ENCODE measurements around the gene EFNB1. TPM values are rescaled to one million over a fixed set of nuclear protein-coding genes. Genes with fewer than 3 reads are reported as not detected.
"Not testable (repeated sequence)": the region's sequence is repeated elsewhere in the genome, so short reads cannot be mapped to it uniquely, and the experiment has no call there.

Gene EFNB1
- total RNA-seq, result 3.7 and 4.2 TPM in 2 replicates

GRCh38 chrX:68828740-68829581 lies at the start of gene EFNB1:
TSS of gene EFNB1 (plus strand) at chrX:68829021. CDS start at chrX:68829777, 756 bp downstream.
- intact Hi-C loops (cut with micrococcal nuclease), result loop anchor here (1.0 to 10.0 kb wide), 11 partner anchors 88 to 1304 kb away; partner anchors contain the start of genes IGBP1 and PJA1

GRCh38 chrX:68781295-68781694 lies 47.5 kb upstream of the EFNB1 start:
- intact Hi-C loops (cut with micrococcal nuclease), result not testable (repeated sequence)

DNA sequence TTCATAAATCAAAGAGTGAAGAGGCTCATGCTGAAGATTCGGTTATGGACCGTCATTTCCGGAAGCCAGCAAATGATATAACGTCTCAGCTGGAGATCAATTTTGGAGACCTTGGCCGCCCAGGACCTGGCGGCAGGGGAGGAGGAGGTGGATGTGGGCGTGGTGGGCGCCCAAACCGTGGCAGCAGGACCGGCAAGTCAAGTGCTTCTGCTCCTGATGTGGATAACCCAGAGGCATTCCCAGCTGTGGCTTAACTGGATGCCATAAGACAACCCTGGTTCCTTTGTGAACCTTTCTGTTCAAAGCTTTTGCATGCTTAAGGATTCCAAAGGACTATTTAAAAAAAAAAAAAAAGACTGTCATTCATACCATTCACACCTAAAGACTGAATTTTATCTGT lies 44.0 kb upstream of the EFNB1 start:
- intact Hi-C loops (cut with micrococcal nuclease), result no loop called here

GRCh38 chrX:68786581-68786980 lies 42.2 kb upstream of the EFNB1 start:
- intact Hi-C loops (cut with micrococcal nuclease), result not testable (repeated sequence)

- intact Hi-C loops (cut with micrococcal nuclease), result no loop called here
Measured at GRCh38 chrX:68789966-68790365, 38.9 kb upstream of the EFNB1 start.

- intact Hi-C loops (cut with micrococcal nuclease), result no loop called here
Measured at GRCh38 chrX:68792083-68792482, 36.7 kb upstream of the EFNB1 start.

DNA sequence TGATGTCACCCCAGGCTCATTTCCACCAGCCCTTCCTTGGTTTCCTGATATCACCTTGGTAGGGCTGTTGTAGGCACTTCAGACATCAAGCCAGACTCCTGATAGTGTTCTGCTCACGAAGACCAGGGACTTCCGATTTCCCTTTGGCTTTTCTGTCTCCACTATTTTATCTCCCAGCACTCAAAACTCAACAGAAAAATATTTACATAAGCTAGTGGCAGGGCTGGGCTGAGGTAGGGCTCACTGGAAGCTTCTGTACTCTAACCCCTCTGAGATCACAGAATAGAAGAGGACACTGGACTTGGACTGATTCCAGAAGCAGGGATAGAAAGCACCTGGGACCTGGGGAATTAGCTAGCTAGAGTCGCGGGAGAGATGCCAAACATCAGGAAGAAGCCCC lies 34.4 kb upstream of the EFNB1 start:
- intact Hi-C loops (cut with micrococcal nuclease), result no loop called here

- intact Hi-C loops (cut with micrococcal nuclease), result no loop called here
Measured at GRCh38 chrX:68795741-68796140, 33.1 kb upstream of the EFNB1 start.

DNA sequence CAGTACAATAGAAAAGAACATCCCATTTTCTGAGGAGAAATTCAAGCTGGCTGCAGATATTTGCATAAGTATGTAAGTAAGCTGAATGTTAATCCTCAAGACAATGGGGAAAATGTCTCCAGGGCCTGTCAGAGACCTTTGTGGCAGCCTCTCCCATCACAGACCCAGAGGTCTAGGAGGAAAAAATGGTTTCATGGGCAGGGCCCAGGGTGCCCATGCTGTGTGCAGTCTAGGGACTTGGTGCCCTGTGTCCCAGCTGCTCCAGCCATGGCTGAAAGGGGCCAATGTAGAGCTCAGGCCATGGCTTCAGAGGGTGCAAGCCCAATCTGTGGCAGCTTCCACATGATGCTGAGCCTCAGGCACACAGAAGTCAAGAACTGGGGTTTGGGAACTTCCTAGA lies 30.4 kb upstream of the EFNB1 start:
- intact Hi-C loops (cut with micrococcal nuclease), result not testable (repeated sequence)

DNA sequence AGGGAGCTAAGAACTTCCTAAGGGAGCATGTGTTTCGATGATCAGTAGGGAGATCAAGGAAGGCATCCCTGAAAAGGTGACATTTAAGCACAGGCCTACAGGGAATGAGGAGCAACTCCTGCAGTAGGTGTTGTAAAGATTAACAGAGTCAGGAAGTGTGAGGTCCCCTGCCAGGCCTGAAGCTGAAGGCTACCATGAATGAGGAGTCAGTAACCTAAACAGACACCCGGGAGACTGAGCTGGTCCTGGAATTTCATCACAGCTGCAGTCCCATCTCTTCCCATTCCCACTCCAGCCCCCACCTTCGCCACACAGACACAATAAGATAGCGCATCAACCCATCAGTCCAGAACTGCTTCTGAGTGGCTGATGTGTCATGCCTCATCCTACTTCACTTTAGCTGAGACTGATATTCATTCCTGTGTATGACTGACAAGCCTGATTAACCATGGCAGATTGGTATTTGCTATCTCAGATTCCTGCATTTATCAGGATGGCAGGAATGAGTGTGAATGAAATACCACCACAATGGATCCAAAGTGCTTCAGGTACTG lies 27.0 kb upstream of the EFNB1 start:
- intact Hi-C loops (cut with micrococcal nuclease), result no loop called here

- intact Hi-C loops (cut with micrococcal nuclease), result loop anchor here (2.0 to 5.0 kb wide), 2 partner anchors 75 to 296 kb away; no protein-coding TSS in a partner anchor
Measured at GRCh38 chrX:68807818-68808217, 21.0 kb upstream of the EFNB1 start.

- intact Hi-C loops (cut with micrococcal nuclease), result loop anchor here (2.0 to 5.0 kb wide), 2 partner anchors 76 to 297 kb away; no protein-coding TSS in a partner anchor
Measured at GRCh38 chrX:68808686-68809357, 20.0 kb upstream of the EFNB1 start.

DNA sequence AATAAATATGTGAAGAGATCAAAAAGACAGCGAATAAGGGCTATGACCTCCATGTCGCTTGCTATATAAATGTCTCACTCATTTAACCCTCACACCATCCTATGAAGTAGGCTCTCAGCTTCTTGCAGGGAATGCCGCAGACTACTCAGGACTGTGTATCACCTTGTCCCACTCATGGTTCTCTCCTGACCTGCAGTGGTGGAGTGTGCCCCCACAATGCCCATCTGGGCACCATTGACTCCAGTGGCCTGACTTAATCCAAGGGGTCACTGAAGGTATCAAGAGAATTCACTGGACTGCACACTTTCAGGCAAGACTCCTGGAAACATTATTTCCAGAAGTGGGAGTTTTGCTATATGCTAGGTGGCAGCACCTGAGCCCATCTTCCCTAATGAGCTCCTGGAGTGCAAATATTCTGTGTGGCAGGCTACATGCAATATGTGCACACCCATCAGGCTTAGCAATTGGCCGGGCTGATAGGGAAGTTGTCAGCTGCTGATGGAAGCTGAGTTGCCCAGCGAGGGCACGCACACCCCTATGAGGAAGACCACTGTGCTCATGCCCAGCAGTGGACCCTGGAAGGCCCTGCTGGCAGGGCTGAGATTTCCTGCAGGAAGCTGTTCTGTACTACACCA lies 8.2 kb upstream of the EFNB1 start:
- intact Hi-C loops (cut with micrococcal nuclease), result loop anchor here (10.0 kb wide), 2 partner anchors 274 to 626 kb away; no protein-coding TSS in a partner anchor

- intact Hi-C loops (cut with micrococcal nuclease), result loop anchor here (1.0 to 10.0 kb wide), 3 partner anchors 273 to 627 kb away; no protein-coding TSS in a partner anchor
Measured at GRCh38 chrX:68821616-68822015, 7.2 kb upstream of the EFNB1 start.

GRCh38 chrX:68822641-68823410 lies 6.0 kb upstream of the EFNB1 start:
- intact Hi-C loops (cut with micrococcal nuclease), result loop anchor here (1.0 to 10.0 kb wide), 3 partner anchors 272 to 628 kb away; no protein-coding TSS in a partner anchor

DNA sequence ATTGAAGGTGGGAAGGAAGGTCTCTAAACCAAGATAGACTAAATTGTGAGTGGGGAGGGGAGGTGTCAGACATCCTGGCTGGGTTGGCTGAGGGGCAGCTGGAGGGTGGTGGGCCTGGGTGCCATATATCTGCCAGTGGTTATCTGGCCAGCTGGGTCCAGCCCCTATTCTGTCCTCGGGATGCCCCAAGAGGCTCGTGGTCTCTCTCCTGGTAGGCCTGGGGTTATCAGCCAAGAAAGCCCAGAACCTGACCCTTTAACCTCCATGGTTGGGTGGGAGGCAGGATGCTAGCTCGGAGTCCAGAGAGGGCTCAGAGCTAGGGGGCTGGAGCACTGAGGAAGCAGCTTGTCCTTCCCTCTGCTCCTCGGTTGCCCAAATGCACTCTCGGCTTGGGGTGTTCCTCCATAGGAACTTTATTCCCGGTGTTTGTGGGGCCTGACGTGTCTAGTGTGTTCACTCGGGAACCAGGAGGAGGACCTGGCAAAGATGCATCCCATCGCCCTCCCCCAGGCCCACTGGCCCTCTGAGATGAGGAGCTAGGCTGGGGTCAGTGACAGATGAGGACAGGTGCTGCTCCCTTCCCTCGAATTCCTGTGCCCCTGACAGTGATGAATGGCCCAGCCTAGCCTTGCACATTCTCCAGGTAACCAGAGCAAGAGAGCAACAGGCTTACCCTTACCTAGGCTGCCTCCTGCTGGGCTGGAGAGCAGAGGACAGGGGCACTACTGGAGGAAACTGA lies 5.2 kb upstream of the EFNB1 start:
- intact Hi-C loops (cut with micrococcal nuclease), result loop anchor here (10.0 kb wide), 2 partner anchors 271 to 629 kb away; no protein-coding TSS in a partner anchor

DNA sequence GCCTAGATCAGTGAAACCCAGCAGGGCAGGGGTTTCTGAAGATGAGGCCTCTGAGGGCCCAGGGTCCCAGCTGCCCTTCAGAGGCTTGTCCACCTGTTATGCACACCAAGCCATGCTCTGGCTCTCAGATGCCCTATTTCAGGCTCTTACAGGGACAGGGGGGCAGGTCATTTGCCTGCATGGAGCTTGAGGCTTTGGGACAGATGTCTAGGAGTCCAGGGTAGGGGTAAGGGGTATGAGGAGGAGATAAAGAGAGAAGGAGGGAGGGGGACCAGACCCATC lies 4.7 kb upstream of the EFNB1 start:
- intact Hi-C loops (cut with micrococcal nuclease), result loop anchor here (10.0 kb wide), 2 partner anchors 271 to 629 kb away; no protein-coding TSS in a partner anchor

DNA sequence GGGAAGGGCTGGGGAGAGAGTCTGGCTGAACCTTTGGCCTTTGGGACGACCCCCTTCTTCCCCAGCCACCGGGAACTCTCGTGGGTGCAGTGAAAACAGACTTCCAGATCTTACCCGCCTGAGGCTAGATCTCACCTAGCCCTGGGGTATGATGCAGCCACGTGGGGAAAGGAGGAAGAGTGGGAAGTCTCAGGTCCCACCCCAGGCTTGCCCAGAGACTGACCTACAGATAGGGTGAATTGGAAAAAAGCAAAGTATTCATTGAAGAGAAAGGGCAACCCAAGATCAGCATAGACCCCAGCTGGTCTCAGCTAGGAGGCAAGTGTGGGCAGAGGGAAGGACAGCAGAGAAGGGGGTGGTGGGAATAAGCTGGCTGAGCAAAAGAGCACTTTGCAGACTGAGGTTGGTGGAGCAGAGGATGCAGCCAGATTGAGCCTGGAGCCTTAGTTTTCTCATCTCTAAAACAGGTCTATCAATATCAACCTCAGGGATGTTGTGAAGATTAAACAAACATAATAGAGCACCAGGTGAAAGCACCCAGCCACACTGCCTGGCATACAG lies 4.2 kb upstream of the EFNB1 start:
- intact Hi-C loops (cut with micrococcal nuclease), result loop anchor here (5.0 to 10.0 kb wide), 4 partner anchors 93 to 630 kb away; no protein-coding TSS in a partner anchor

All from T-helper 1 cell treated with Interleukin-12 subunit alpha and Interleukin-12 subunit beta and Interleukin-4 antibody, amounts not matched to agents 30 ng/mL and 1 ng/mL, for 36 hours (primary cell).